GM18861 (cell line): ENCODE measurements around the gene CFAP45.
A peak's percentile ranks its signal among the peaks of the same experiment; 100 is the strongest.

ENCODE experiments used
- ATAC-seq: cut with Tn5 transposase; IDR thresholded peaks from one replicate; pipeline ENCODE4 v1.9.1; 2021; ENCODE audit not compliant: unreplicated experiment

Gene CFAP45

GRCh38 chr1:159924025-159924790 lies 24.2 kb upstream of the CFAP45 start:
- ATAC-seq, result no peak

GRCh38 chr1:159923203-159924024 lies 23.4 kb upstream of the CFAP45 start:
- ATAC-seq, result peak; percentile 21

GRCh38 chr1:159922511-159923202 lies 22.7 kb upstream of the CFAP45 start:
- no peak for ATAC-seq

DNA sequence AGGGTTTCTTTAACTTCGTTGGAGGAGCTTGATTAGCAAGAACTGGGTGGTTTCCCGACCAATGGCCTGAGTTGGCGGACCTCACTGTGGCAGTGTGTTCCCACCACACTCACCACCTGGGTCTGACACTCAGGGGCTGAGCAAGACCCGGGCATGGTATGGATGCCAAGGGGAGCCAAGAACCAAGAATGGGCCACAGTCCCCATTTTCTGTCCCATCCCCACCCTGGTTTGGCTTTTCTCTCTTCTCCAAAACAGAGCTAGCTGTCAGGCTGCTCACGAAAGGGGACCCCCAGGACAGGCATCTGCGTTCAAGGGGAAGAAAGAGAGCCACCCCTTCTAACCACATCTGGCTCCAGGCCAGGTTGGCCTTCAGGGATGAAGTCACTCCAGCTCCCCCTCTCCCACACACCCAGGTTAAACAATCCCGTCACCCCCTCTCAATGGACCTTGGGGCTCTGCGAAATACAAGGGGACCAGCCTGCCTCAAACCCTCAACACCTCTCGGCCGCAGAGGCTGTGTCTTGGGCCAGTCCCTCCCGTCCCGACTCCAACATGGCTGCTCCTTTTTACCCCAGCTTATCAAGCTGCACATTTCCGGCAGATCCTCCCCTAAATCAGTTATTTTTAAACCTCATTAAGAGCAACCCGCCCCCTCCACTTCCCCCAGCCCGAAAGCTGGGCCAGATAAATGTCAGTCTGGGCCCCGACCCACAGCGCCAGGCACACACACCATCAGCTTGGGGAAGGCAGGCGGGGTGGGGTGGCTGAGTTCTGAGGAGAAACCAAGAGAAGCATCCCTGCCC lies 21.9 kb upstream of the CFAP45 start:
- no peak for ATAC-seq

DNA sequence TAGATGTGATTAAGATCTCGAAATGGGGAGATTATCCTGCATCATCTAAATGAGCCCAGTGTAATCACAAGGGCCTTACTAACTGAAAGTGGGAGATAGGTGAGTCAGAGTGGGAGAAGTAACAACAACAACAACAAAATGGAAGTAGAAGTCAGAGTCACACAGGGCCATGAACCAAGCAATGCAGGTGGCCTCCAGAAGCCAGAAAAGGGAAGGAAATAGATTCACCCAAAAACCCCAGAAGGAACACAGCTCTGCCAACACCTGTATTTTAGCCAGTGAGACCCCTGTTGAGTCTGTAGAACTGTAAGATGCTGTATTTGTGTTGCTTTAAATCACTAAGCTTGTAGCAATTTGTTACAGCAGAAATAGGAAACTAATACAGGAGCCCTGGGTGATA lies 21.3 kb upstream of the CFAP45 start:
- ATAC-seq, result no peak

DNA sequence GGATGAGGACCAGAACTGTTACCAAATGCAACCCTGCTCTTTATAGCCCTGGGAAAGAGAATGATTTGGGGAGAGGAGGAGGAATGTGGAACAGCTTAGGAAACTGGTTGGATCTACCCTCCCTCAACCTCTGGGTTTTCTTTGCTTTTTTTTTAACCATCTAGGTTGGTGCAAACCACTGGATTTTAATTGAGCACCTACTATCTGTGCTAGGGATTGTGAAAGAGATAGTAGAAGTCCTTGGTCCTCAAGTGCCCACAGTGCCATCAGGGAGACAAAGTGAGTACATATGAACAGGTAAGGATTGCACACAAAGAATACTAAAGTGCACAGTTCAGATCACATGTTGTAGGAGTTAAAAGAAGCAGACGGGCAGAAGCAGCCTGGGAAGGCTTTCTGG lies 20.7 kb upstream of the CFAP45 start:
- no peak for ATAC-seq

GRCh38 chr1:159920202-159920601 lies 20.2 kb upstream of the CFAP45 start:
- ATAC-seq, result no peak

DNA sequence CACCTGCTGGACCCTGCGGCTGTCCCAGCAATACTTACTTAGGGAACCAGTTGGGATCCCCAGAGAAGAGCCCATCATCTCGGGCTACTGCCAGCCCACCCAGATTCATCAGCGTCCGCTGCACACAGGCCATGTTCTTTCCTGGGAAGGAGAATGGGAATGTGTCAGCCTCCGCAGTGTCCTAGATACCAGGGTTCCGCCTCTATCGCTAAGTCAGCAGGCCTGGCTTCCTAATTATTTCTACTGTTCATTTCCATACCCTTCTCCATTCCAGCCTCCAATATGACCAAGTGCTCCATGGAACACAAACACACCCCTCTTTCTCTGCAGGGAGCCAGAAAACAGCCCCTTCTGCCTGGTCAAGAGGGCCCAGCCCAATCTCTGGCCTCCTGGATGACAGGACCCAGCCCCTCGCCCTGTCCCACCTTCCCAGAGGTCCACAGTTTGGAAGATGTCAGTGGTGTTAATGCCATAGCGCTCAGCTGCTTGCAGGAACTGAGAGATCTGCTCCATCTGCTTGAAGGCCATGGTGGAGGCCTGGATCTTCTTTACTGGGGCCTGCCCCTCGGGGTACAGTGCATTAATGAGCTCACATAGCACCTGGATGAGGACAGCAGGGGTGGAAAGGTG lies 19.4 kb upstream of the CFAP45 start:
- ATAC-seq, result no peak

DNA sequence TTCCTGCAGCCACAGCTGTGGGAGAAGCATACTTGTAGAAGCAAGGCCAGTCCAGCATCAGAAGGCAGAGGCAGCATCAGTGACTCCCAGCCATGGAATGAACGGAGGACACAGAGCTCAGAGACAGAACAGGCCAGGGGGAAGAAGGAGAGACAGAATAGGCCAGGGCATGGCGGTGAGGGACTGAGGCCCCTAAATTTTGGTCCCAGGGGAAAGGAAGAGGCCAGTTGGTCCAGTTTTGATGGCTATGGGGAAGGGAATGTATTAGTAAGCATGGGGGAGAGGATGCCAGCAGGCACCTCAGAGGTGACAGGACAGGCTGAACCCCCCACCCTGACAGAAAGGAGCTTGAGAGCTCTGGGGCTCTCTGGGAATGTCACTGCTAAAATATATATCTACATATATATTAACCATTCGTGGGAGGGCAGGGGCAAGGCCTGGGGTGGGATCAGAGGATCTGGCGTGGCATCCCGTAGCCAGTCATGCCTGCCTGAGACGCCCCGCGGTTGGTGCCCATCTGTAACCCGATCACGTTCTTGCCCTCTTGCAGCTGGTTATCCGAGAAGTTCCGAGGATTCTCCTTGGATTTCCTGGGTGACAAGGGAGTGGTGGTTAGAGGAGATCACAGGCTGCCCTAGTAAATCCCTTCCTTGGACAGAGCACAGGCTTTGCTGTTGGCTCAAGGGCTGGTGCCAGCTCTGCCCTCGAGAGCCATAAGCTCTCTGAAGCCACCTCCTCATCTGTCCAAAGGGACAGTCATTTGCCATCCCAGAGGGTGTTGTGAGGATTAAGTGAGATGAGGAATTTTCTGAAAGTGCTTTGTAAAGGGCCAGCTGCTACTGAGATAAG lies 18.6 kb upstream of the CFAP45 start:
- ATAC-seq, result no peak

GRCh38 chr1:159917533-159918351 lies 17.8 kb upstream of the CFAP45 start:
- no peak for ATAC-seq

GRCh38 chr1:159916242-159917051 lies 16.5 kb upstream of the CFAP45 start:
- no peak for ATAC-seq

- no peak for ATAC-seq
Measured at GRCh38 chr1:159915571-159916241, 15.7 kb upstream of the CFAP45 start.

- no peak for ATAC-seq
Measured at GRCh38 chr1:159914252-159915018, 14.5 kb upstream of the CFAP45 start.

DNA sequence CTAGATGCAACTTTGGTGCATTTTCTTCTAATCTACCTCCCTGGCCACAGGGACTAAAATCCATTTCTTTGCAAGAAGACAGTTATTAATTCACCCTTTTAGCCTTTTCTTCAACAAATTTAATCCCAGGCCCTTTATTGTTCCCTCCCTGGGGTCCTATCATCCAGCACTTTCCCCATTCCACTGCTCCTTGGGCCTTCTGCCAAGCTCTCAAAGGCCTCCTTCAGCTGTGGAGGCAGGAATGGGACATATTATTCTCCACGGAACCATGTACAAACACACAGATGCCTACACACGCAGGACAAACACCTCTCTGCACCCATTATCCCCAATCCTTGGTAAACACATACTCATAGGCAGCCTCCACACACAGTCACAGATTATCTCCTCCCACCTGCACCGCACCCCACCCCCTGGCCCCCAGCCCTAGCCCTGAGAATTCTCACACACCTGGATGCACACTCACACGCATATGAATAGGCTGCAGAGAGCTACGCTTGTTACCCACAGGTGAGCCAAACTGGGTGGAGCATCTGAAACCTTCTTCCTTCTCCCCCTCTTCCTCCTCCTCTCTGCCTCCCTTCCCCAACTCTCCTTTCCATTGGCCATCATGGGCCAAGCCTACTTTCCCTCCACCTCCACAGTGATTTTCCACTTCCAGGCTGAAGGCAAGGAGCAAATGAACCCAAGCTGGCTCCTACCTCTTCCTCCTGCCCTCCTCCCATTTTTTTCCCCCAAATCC lies 13.7 kb upstream of the CFAP45 start:
- ATAC-seq, result no peak

- ATAC-seq, result no peak
Measured at GRCh38 chr1:159911326-159912070, 11.5 kb upstream of the CFAP45 start.
